RWPE2 (cell line): ENCODE measurements around the gene AGFG1.

ENCODE experiments used
- ATAC-seq: fragments of 200-7000 bp; cut with Tn5 transposase; 3 replicates; pipeline ENCODE4 v1.9.1; 2021; ENCODE audit warnings: low read depth
- DNase-seq: peaks from one replicate; pipeline ENCODE4 v3.0.0-alpha.2; 2020; ENCODE audit warnings: low spot score
- H3K27ac ChIP-seq: fragments of 450-650 bp; 2 replicates; pipeline ENCODE4 v1.5.1; 2017; ENCODE audit warnings: mild to moderate bottlenecking; ENCODE audit not compliant: poor library complexity, severe bottlenecking
- H3K27me3 ChIP-seq: fragments of 250-450 bp; sonication (Bioruptor Pico); 2 replicates; pipeline ENCODE4 v1.5.1; 2021; ENCODE audit warnings: mild to moderate bottlenecking, moderate library complexity; ENCODE audit not compliant: insufficient read depth, poor library complexity, severe bottlenecking
- H3K36me3 ChIP-seq: fragments of 250-450 bp; sonication (Bioruptor Pico); 2 replicates; pipeline ENCODE4 v1.5.1; 2020; ENCODE audit warnings: low read depth, mild to moderate bottlenecking, moderate library complexity
- H3K4me1 ChIP-seq: fragments of 250-450 bp; sonication (Bioruptor Pico); 2 replicates; pipeline ENCODE4 v1.5.1; 2021; ENCODE audit warnings: mild to moderate bottlenecking, moderate library complexity; ENCODE audit not compliant: insufficient read depth, poor library complexity, severe bottlenecking
- H3K4me3 ChIP-seq: fragments of 250-450 bp; sonication (Bioruptor Pico); 2 replicates; pipeline ENCODE4 v1.5.1; 2021; ENCODE audit warnings: mild to moderate bottlenecking, moderate library complexity; ENCODE audit not compliant: severe bottlenecking
- H3K9me3 ChIP-seq: fragments of 250-450 bp; sonication (Bioruptor Pico); 2 replicates; pipeline ENCODE4 v1.5.1; 2021; ENCODE audit warnings: mild to moderate bottlenecking, moderate library complexity; ENCODE audit not compliant: severe bottlenecking
- CTCF ChIP-seq: fragments of 450-650 bp; IDR thresholded peaks from one replicate; pipeline ENCODE4 v1.5.1; 2017; ENCODE audit warnings: mild to moderate bottlenecking, moderate library complexity; ENCODE audit not compliant: poor library complexity, severe bottlenecking

The AGFG1 gene

GRCh38 chr2:227443889-227444568, 27.9 kb upstream of the AGFG1 start:
- H3K27ac ChIP-seq: no peak overlapping the region
- no peaks in the 10 kb centered on the region for H3K4me1 ChIP-seq
- no peak for TF ChIP-seq CTCF
- no peak overlapping the region for H3K4me3 ChIP-seq
- H3K27me3 ChIP-seq: no peaks in the 10 kb centered on the region
- no peaks in the 10 kb centered on the region for H3K36me3 ChIP-seq
- ATAC-seq (no peak), DNase-seq (no peak)
- H3K9me3 ChIP-seq: no peaks in the 10 kb centered on the region

GRCh38 chr2:227447606-227448005, 24.4 kb upstream of the AGFG1 start:
- DNase-seq: no peak
- ATAC-seq: peak; percentile 35; the same call in 2 of the 3 replicates
- Histone ChIP-seq H3K27me3 (no peaks in the 10 kb centered on the region), H3K4me3 (no peak overlapping the region), H3K36me3 (no peaks in the 10 kb centered on the region), H3K9me3 (no peaks in the 10 kb centered on the region), H3K27ac (no peak overlapping the region), H3K4me1 (no peaks in the 10 kb centered on the region)
- no peak for TF ChIP-seq CTCF

- H3K36me3 ChIP-seq: no peaks in the 10 kb centered on the region
- H3K9me3 ChIP-seq: no peaks in the 10 kb centered on the region
- no peak for TF ChIP-seq CTCF
- ATAC-seq (no peak), DNase-seq (no peak)
- no peak overlapping the region for H3K27ac ChIP-seq
- no peaks in the 10 kb centered on the region for H3K4me1 ChIP-seq
- H3K4me3 ChIP-seq: no peak overlapping the region
- H3K27me3 ChIP-seq: no peaks in the 10 kb centered on the region
These were observed 21.6 kb upstream of the AGFG1 start for GRCh38 chr2:227450311-227450841.

GRCh38 chr2:227450926-227451654, 20.9 kb upstream of the AGFG1 start:
- no peak for ATAC-seq
- H3K4me3 ChIP-seq: no peak overlapping the region
- H3K27ac ChIP-seq: no peak overlapping the region

More at GRCh38 chr2:227450926-227451654, 20.9 kb upstream of the AGFG1 start:
- Histone ChIP-seq H3K9me3 (no peaks in the 10 kb centered on the region), H3K4me1 (no peaks in the 10 kb centered on the region), H3K27me3 (no peaks in the 10 kb centered on the region), H3K36me3 (no peaks in the 10 kb centered on the region)
- TF ChIP-seq CTCF: no peak
- no peak for DNase-seq
